ENCODE data around the gene IL17RD. TPM values are rescaled to one million over a fixed set of nuclear protein-coding genes. Genes with fewer than 3 reads are reported as not detected.

Gene IL17RD
- polyA plus RNA-seq, 3 donors, result not detected

DNA sequence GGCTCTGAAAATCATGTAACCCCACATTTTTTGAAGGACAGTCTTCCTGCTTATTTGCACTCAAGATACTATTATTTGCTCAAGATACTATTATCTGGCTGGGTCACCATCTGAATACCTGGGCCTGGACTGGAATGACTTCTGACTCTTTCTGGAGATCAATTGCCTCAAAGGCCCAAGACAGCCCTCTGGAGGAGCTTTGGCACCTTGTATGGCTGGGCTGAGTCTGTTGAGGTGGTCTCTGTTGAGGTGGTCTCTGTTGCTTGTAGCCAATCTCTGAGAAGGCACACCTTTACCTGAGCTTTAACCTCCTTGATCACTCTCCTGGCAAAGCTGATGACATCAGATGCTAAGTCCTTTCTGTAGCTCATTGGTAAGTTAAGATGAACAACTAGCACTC, 71.7 kb downstream of the IL17RD start:
- TF ChIP-seq, protein P1, sequence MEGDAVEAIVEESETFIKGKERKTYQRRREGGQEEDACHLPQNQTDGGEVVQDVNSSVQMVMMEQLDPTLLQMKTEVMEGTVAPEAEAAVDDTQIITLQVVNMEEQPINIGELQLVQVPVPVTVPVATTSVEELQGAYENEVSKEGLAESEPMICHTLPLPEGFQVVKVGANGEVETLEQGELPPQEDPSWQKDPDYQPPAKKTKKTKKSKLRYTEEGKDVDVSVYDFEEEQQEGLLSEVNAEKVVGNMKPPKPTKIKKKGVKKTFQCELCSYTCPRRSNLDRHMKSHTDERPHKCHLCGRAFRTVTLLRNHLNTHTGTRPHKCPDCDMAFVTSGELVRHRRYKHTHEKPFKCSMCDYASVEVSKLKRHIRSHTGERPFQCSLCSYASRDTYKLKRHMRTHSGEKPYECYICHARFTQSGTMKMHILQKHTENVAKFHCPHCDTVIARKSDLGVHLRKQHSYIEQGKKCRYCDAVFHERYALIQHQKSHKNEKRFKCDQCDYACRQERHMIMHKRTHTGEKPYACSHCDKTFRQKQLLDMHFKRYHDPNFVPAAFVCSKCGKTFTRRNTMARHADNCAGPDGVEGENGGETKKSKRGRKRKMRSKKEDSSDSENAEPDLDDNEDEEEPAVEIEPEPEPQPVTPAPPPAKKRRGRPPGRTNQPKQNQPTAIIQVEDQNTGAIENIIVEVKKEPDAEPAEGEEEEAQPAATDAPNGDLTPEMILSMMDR (IDR thresholded peaks at IDR 0.05), result no peak
- Histone ChIP-seq H2AFZ (ENCODE audit: insufficient read depth, low read depth, low read length, poor library complexity, severe bottlenecking) (peak overlapping the region; percentile 72), H3K27ac (ENCODE audit: low read depth in 1 of 2, low read length in 2 of 2) (peak overlapping the region in 1 of 2 donors; percentile 57), H3K4me1 (ENCODE audit: control insufficient read depth in 1 of 2, insufficient read depth in 2 of 2, low read length in 2 of 2) (peaks cover 11 to 13% of the 10 kb centered on the region in 2 donors), H3K27me3 (ENCODE audit: control insufficient read depth in 2 of 2, insufficient read depth in 2 of 2, low read length in 2 of 2) (no peaks in the 10 kb centered on the region), H3K9me3 (replicated peaks in 1 of 2; ENCODE audit: control insufficient read depth in 1 of 2, insufficient read depth in 1 of 2, low read length in 2 of 2) (no peaks in the 10 kb centered on the region), H4K20me1 (ENCODE audit: insufficient read depth, low read length) (no peaks in the 10 kb centered on the region), H3K36me3 (replicated peaks in 1 of 2; ENCODE audit: control insufficient read depth in 1 of 2, insufficient read depth in 2 of 2, low read length in 2 of 2) (no peaks in the 10 kb centered on the region), H3K4me2 (replicated peaks; ENCODE audit: extremely low read depth, low read length, poor library complexity, severe bottlenecking) (peak overlapping the region; percentile 72), H3K79me2 (ENCODE audit: insufficient read depth, low read length) (no peaks in the 10 kb centered on the region), H3K9ac (ENCODE audit: insufficient read depth, low read length, poor library complexity, severe bottlenecking) (peak overlapping the region; percentile 24), H3K4me3 (replicated peaks in 1 of 3; ENCODE audit: low read depth in 2 of 3, low read length in 3 of 3) (peak overlapping the region in 1 of 3 experiments; percentile 63)
- peak overlapping the region in 2 of 7 donors; percentile 24 to 46 for H3K27ac Mint-ChIP-seq
- peaks cover 0 to 3% of the 10 kb centered on the region in 2 donors for H3K36me3 Mint-ChIP-seq
- DNase-seq, result no peak
- no peaks in the 10 kb centered on the region for H3K9me3 Mint-ChIP-seq
- intact Hi-C loops (cut with micrococcal nuclease), result no loop called here
- peaks cover 0 to 2% (median 1%) of the 10 kb centered on the region in 3 donors for H3K27me3 Mint-ChIP-seq (ENCODE audit: low read depth in 3 of 3)
- peaks cover 15% of the 10 kb centered on the region for H3K4me1 Mint-ChIP-seq
- no peak overlapping the region for H3K4me3 Mint-ChIP-seq

GRCh38 chr3:57091521-57092273, 73.5 kb downstream of the IL17RD start:
- H3K27ac ChIP-seq (ENCODE audit: low read depth in 1 of 2, low read length in 2 of 2), result no peak overlapping the region
- no peak for DNase-seq
- no peaks in the 10 kb centered on the region for H3K27me3 ChIP-seq (ENCODE audit: control insufficient read depth in 2 of 2, insufficient read depth in 2 of 2, low read length in 2 of 2)
- H4K20me1 ChIP-seq (ENCODE audit: insufficient read depth, low read length), result no peaks in the 10 kb centered on the region
- TF ChIP-seq, protein P1 (IDR thresholded peaks at IDR 0.05), result no peak
- Mint-ChIP-seq H3K36me3 (peaks cover 0 to 3% of the 10 kb centered on the region in 2 donors), H3K27me3 (ENCODE audit: low read depth in 3 of 3) (peaks cover 0 to 2% (median 0%) of the 10 kb centered on the region in 3 donors), H3K4me3 (no peak overlapping the region), H3K4me1 (peaks cover 17% of the 10 kb centered on the region), H3K9me3 (no peaks in the 10 kb centered on the region), H3K27ac (no peak overlapping the region)
- no CpG with 5 or more reads among the region's 3 CpGs for WGBS (ENCODE audit: insufficient coverage)
- no peaks in the 10 kb centered on the region for H3K9me3 ChIP-seq (replicated peaks in 1 of 2; ENCODE audit: control insufficient read depth in 1 of 2, insufficient read depth in 1 of 2, low read length in 2 of 2)
- H3K79me2 ChIP-seq (ENCODE audit: insufficient read depth, low read length), result no peaks in the 10 kb centered on the region
- H3K36me3 ChIP-seq (replicated peaks in 1 of 2; ENCODE audit: control insufficient read depth in 1 of 2, insufficient read depth in 2 of 2, low read length in 2 of 2), result no peaks in the 10 kb centered on the region
- H3K4me1 ChIP-seq (ENCODE audit: control insufficient read depth in 1 of 2, insufficient read depth in 2 of 2, low read length in 2 of 2), result peaks cover 11 to 13% of the 10 kb centered on the region in 2 donors
- intact Hi-C loops (cut with micrococcal nuclease), result no loop called here
- H3K9ac ChIP-seq (ENCODE audit: insufficient read depth, low read length, poor library complexity, severe bottlenecking), result no peak overlapping the region
- no peak overlapping the region for H2AFZ ChIP-seq (ENCODE audit: insufficient read depth, low read depth, low read length, poor library complexity, severe bottlenecking)
- H3K4me3 ChIP-seq (replicated peaks in 1 of 3; ENCODE audit: low read depth in 2 of 3, low read length in 3 of 3), result no peak overlapping the region
- H3K4me2 ChIP-seq (replicated peaks; ENCODE audit: extremely low read depth, low read length, poor library complexity, severe bottlenecking), result no peak overlapping the region

Data from CD14-positive monocyte (primary cell).